NCI-H1930 (cell line): ENCODE measurements around the gene KIF23.

Experiments
- DNase-seq, 2 experiments: peaks; one replicate each; lab custom pipeline; 2025; lab: John Stamatoyannopoulos, UW

The KIF23 gene

DNA sequence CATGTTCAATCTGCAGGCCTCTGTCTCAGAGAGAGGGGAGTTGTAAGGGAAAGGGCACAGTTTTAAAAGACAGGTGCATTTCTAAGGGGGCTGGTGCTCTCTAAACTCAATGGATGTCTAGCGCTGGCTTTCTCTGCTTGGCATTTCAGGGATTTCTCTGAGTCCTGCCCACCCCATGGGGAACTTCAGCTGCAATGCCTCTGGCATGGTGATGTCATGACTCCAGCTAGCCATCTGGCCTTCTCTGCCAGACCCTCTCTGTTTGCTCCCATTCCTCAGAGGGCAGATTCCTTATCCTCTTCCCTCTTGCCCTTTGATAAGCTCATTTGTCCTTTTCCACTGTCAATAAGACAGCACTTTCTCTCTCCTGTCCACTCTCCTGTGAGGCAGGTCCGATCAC, 79.3 kb downstream of the KIF23 start:
- DNase-seq, result no peak

DNA sequence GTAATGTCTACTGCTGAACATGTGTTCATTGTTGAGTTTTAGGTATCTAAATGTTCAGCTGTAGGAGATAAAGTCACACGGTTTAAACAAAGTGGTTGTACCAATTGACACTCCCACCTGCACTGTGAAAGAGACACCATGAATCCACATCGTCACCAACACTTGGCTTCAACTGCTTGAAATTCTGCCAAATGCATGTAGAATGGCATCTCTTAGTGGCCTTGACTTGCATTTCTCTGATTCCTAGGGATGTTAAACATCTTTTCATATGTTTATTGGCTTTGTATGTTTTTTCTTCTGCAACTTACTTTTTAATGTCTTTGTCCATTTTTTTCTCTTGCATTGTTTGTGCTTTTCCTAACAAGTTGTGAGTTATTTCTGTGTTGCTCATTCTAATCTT, 81.9 kb downstream of the KIF23 start:
- no peak for DNase-seq

DNA sequence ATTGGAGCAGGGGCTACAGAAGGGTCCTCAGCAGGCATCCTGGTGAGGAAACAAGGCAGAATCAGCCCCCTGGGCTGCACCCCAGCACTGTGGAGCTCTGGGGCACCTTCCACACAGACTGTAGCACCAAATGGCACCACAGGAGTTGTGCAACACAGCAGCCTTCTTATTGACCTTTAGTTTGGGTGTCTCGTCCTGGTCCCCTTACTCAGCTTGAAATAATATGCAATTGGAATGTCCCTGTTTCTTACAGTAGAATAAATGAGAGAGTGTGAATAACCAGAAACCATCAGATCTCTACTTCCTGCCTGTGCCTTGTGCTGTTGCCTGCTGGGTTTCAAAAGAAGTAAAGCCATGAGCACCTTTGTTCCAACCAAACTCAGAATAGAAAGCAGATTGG, 82.9 kb downstream of the KIF23 start:
- no peak for DNase-seq

DNA sequence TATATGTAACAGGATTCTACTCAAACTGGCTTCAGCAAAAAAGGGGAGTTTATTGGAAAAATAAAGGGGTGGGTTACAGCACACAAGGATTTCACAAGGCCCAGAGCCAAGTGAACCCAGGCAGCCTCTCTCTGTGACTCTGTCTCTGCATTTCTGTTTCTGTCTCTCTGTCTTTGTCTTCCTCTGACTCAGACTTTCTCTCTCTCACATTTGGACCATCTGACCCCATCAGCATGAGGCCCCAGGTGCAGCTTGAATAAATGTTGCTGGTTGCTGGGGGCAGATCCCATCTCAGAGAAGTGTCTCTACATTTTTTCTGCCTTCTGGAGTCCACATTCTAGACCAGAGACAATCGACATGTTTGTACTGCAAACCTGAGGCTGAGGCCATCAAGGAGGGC, 83.5 kb downstream of the KIF23 start:
- no peak for DNase-seq
